GM12878 (cell line): ENCODE results near the gene EMP2. TPM values are rescaled to one million over a fixed set of nuclear protein-coding genes. Genes with fewer than 3 reads are reported as not detected.

Experiments used
- ATAC-seq: fragments of 200-7000 bp; cut with Tn5 transposase; 3 replicates; pipeline ENCODE4 v1.9.1; 2020; ENCODE audit warnings: mild to moderate bottlenecking, moderate library complexity
- BruUV-seq: library from RNA; stranded (reverse); fragments of 400-500 nt; replicated peaks from 2 replicates; lab custom pipeline; 2021; lab: Mats Ljungman, UMichigan
- CTCF ChIA-PET: fragments of 300-600 bp; sonication (Branson Sonifier 250); formaldehyde crosslinking; extraction: SDS; loops from one replicate; lab custom pipeline; 2021; ENCODE audit warnings: inconsistent platforms; lab: Yijun Ruan, JAX
- POLR2A ChIA-PET: fragments of 350-600 bp; formaldehyde crosslinking; extraction: SDS; loops from one replicate; lab custom pipeline; 2021; ENCODE audit warnings: inconsistent platforms; lab: Charles Lee
- RAD21 ChIA-PET: fragments of 300-600 bp; sonication (Branson Sonifier 250); formaldehyde crosslinking; loops from one replicate; lab custom pipeline; 2023; ENCODE audit warnings: antibody characterized with exemption; ENCODE audit not compliant: unreplicated experiment; lab: Charles Lee
- SMC1A ChIA-PET: fragments of 300-600 bp; sonication (Branson Sonifier 250); formaldehyde crosslinking; loops from one replicate; lab custom pipeline; 2023; ENCODE audit not compliant: unreplicated experiment, uncharacterized antibody; lab: Charles Lee
- DNase-seq: peaks from one replicate; pipeline ENCODE4 v3.0.0-alpha.2; 2011; ENCODE audit warnings: low read depth, low spot score
- FAIRE-seq: peaks from 3 replicates; lab custom pipeline; 2011; peaks lifted over from hg19 to GRCh38; lab: Jason Lieb, UNC
- H2AFZ ChIP-seq: 2 replicates; pipeline ENCODE4 v1.6.0; 2011; ENCODE audit warnings: low read depth, low read length, control low read depth; ENCODE audit not compliant: control insufficient read depth
- H3K27ac ChIP-seq: 2 replicates; pipeline ENCODE4 v1.5.1; 2011; ENCODE audit warnings: control low read depth; ENCODE audit not compliant: control insufficient read depth, insufficient read depth
- H3K27me3 ChIP-seq, 2 experiments: replicated peaks in 1 of 2; 2 replicates each; pipeline versions ENCODE4 v1.6.0 to v1.6.1; 2011; ENCODE audit warnings: low read length in 1 of 2; ENCODE audit not compliant: control insufficient read depth in 2 of 2, insufficient read depth in 2 of 2
- H3K36me3 ChIP-seq, 2 experiments: 2 replicates each; pipeline ENCODE4 v1.5.1; 2011; ENCODE audit warnings: low read length in 1 of 2; ENCODE audit not compliant: control insufficient read depth in 2 of 2, insufficient read depth in 2 of 2
- H3K4me1 ChIP-seq: 2 replicates; pipeline ENCODE4 v1.6.1; 2011; ENCODE audit warnings: mild to moderate bottlenecking, low read length, moderate library complexity, mixed read lengths; ENCODE audit not compliant: control insufficient read depth, insufficient read depth
- H3K4me2 ChIP-seq: 2 replicates; pipeline ENCODE4 v1.6.0; 2011; ENCODE audit warnings: control low read depth; ENCODE audit not compliant: control insufficient read depth, insufficient read depth
- H3K4me3 ChIP-seq: fragments of 200-600 bp; sonication (generic); 2 replicates; pipeline ENCODE4 v1.5.1; 2016
- H3K79me2 ChIP-seq: 2 replicates; pipeline ENCODE4 v1.6.0; 2011; ENCODE audit warnings: low read length; ENCODE audit not compliant: control insufficient read depth, insufficient read depth
- H3K9ac ChIP-seq: 2 replicates; pipeline ENCODE4 v1.8.0; 2011; ENCODE audit warnings: low read length, control low read depth, mixed read lengths; ENCODE audit not compliant: control insufficient read depth, insufficient read depth
- H3K9me3 ChIP-seq: replicated peaks from 3 replicates; pipeline ENCODE4 v1.5.1; 2011; ENCODE audit warnings: mild to moderate bottlenecking, low read length; ENCODE audit not compliant: control insufficient read depth, insufficient read depth
- H4K20me1 ChIP-seq: 2 replicates; pipeline ENCODE4 v1.6.0; 2011; ENCODE audit not compliant: control insufficient read depth, insufficient read depth
- BCL11A ChIP-seq: IDR thresholded peaks from 2 replicates; pipeline ENCODE4 v1.6.1; 2011; ENCODE audit warnings: low read depth, low read length
- BHLHE40 ChIP-seq, 2 experiments: fragments of 450-650 bp in 1 of 2; IDR thresholded peaks; 2 replicates each; pipeline ENCODE4 v1.6.1; 2011 to 2017; ENCODE audit warnings: low read depth in 2 of 2, borderline replicate concordance in 1 of 2, improper control_type of control experiment in 1 of 2, low read length in 1 of 2, mild to moderate bottlenecking in 1 of 2
- EED ChIP-seq: sonication (generic); IDR thresholded peaks from 2 replicates; pipeline ENCODE4 v1.6.1; 2016; ENCODE audit warnings: antibody characterized with exemption, low read depth
- ETV6 ChIP-seq, 2 experiments: fragments of 450-650 bp in 1 of 2; IDR thresholded peaks in 1 of 2; conservative IDR thresholded peaks in 1 of 2; 2 replicates each; pipeline ENCODE4 v1.6.1; 2014; ENCODE audit warnings: antibody characterized with exemption in 1 of 2, borderline replicate concordance in 1 of 2, low read depth in 1 of 2, mild to moderate bottlenecking in 1 of 2, moderate library complexity in 1 of 2
- FOXK2 ChIP-seq: fragments of 450-650 bp; IDR thresholded peaks from 2 replicates; pipeline ENCODE4 v1.6.1; 2017; ENCODE audit warnings: mild to moderate bottlenecking, moderate library complexity
- HDAC2 ChIP-seq: fragments of 200-600 bp; sonication (generic); IDR thresholded peaks from 2 replicates; pipeline ENCODE4 v1.6.1; 2017
- KDM1A ChIP-seq: fragments of 200-600 bp; sonication (generic); IDR thresholded peaks from 2 replicates; pipeline ENCODE4 v1.6.1; 2016; ENCODE audit warnings: borderline replicate concordance
- NFYA ChIP-seq: IDR thresholded peaks from 2 replicates; pipeline ENCODE4 v1.6.1; 2011; ENCODE audit warnings: low read depth, mild to moderate bottlenecking, low read length, improper control_type of control experiment, borderline replicate concordance
- POLR2AphosphoS5 ChIP-seq: IDR thresholded peaks from 2 replicates; pipeline ENCODE4 v1.6.1; 2011; ENCODE audit warnings: mild to moderate bottlenecking, low read length, inconsistent platforms
- PRDM15 ChIP-seq: fragments of 450-650 bp; formaldehyde crosslinking; IDR thresholded peaks from 2 replicates; pipeline ENCODE4 v1.4.0; 2020; ENCODE audit warnings: mild to moderate bottlenecking, moderate library complexity
- SMARCA5 ChIP-seq: fragments of 450-650 bp; IDR thresholded peaks from 2 replicates; pipeline ENCODE4 v1.6.1; 2017; ENCODE audit warnings: mild to moderate bottlenecking
- SREBF1 ChIP-seq: IDR thresholded peaks from 2 replicates; pipeline ENCODE4 v1.6.1; 2012; ENCODE audit warnings: mild to moderate bottlenecking, low read length
- TBL1XR1 ChIP-seq: IDR thresholded peaks from 2 replicates; pipeline ENCODE4 v1.6.1; 2012; ENCODE audit warnings: low read depth, low read length, improper control_type of control experiment
- USF1 ChIP-seq: IDR thresholded peaks from 2 replicates; pipeline ENCODE4 v1.6.1; 2011; ENCODE audit warnings: borderline replicate concordance, low read depth, mild to moderate bottlenecking, moderate library complexity, mixed read lengths, low read length; ENCODE audit not compliant: insufficient read depth; ENCODE audit errors: extremely low read length
- YY1 ChIP-seq: IDR thresholded peaks from 2 replicates; pipeline ENCODE4 v1.6.1; 2011; ENCODE audit warnings: low read depth, mild to moderate bottlenecking, low read length
- ZBTB11 ChIP-seq: fragments of 450-650 bp; formaldehyde crosslinking; IDR thresholded peaks from 2 replicates; pipeline ENCODE4 v1.5.0; 2022; ENCODE audit warnings: mild to moderate bottlenecking, missing genetic modification characterization
- ZNF274 ChIP-seq: IDR thresholded peaks from one replicate; pipeline ENCODE4 v1.8.0; 2011; ENCODE audit not compliant: insufficient read length, insufficient read depth
- ZZZ3 ChIP-seq: IDR thresholded peaks from 2 replicates; pipeline ENCODE4 v1.6.1; 2011; ENCODE audit warnings: low read depth; ENCODE audit not compliant: control insufficient read depth, insufficient read length
- in situ Hi-C: fragments of 300-500 bp; cut with MboI; formaldehyde crosslinking; loops from 9 replicates; pipeline ENCODE4 v1.14.3; 2018; ENCODE audit warnings: mixed read lengths
- intact Hi-C: fragments of 100-400 bp; cut with micrococcal nuclease; formaldehyde crosslinking; loops from one replicate; pipeline ENCODE4 v1.14.2; 2022; ENCODE audit not compliant: unreplicated experiment
- polyA plus RNA-seq, 11 experiments: library from polyadenylated mRNA; depleted of rRNA in 4 of 11; unstranded in 6 of 11; stranded (reverse) in 5 of 11; fragments of >200 nt; fragmentation: Nextera tagmentation in 4 of 11; fragmentation: Illumina TruSeq in 1 of 11; extraction: Ambion mirVana in 4 of 11; extraction: Trizol in 1 of 11; gene quantifications; 1 replicate in 1 of 11; 2 replicates in 10 of 11; pipeline versions ENCODE4 v1.2.1 to v1.2.3, GENCODE V29; 2011 to 2016; ENCODE audit warnings: inconsistent platforms in 2 of 11, missing spikeins in 2 of 11, low read depth in 1 of 11
- total RNA-seq, 4 experiments: library from RNA; depleted of rRNA in 3 of 4; stranded (reverse); fragments of >200 nt in 3 of 4; fragmentation: Illumina TruSeq in 1 of 4; extraction: Trizol in 1 of 4; gene quantifications; 2 replicates each; pipeline versions ENCODE4 v1.2.1 to v1.2.3, GENCODE V29; 2013 to 2021

Gene EMP2
- total and polyA plus RNA-seq, 10 of the 15 experiments (the other 5 are each of a cell fraction or from before 2014, with no cell fraction given) = 0.41 to 10.4 (median 3.8) TPM

- intact Hi-C loops = no loop called here
- in situ Hi-C loops = no loop called here
- Histone ChIP-seq H4K20me1 (no peaks in the 10 kb centered on the region), H3K36me3 (no peaks in the 10 kb centered on the region), H3K4me2 (no peak overlapping the region), H3K27ac (no peak overlapping the region), H3K9me3 (no peaks in the 10 kb centered on the region), H3K9ac (no peak overlapping the region), H3K4me1 (no peaks in the 10 kb centered on the region; the same call in 1 of the 2 replicates), H2AFZ (no peak overlapping the region), H3K79me2 (no peaks in the 10 kb centered on the region), H3K27me3 (peaks cover 0 to 5% of the 10 kb centered on the region in 2 experiments; a peak in 1 of 4 replicates), H3K4me3 (no peak overlapping the region)
- ChIA-PET POLR2A (interaction anchor here (0.6 kb wide), 1 partner anchor 74 kb away, joined by 3 read pairs; no protein-coding TSS in a partner anchor), RAD21 (interaction anchor here (0.5 to 0.6 kb wide), 2 partner anchors 62 to 301 kb away, joined by 3 to 5 read pairs; no protein-coding TSS in a partner anchor), SMC1A (interaction anchor here (1.9 kb wide), 1 partner anchor 10 kb away, joined by 5 read pairs; no protein-coding TSS in a partner anchor), CTCF (interaction anchor here (0.6 kb wide), 1 partner anchor 1367 kb away, joined by 7 read pairs; no protein-coding TSS in a partner anchor)
- FAIRE-seq (no peak), DNase-seq (no peak), ATAC-seq (no peak)
- no TSS peak for BruUV-seq
- TF ChIP-seq ZZZ3 (no peak), POLR2AphosphoS5 (no peak), HDAC2 (no peak), BHLHE40 (IDR thresholded peaks at IDR 0.05; ENCODE audit: borderline replicate concordance in 1 of 2, low read depth in 2 of 2, low read length in 1 of 2) (no peak), BCL11A (no peak), KDM1A (no peak), NFYA (no peak), SMARCA5 (no peak), EED (no peak), FOXK2 (no peak), YY1 (no peak), ETV6 (conservative IDR thresholded peaks at IDR 0.05 in 1 of 2, IDR thresholded peaks at IDR 0.05 in 1 of 2; ENCODE audit: borderline replicate concordance in 1 of 2, low read depth in 1 of 2) (no peak), ZBTB11 (CRISPR knock-in tag) (no peak), USF1 (no peak), SREBF1 (no peak), TBL1XR1 (no peak), ZNF274 (no peak), PRDM15 (CRISPR knock-in tag) (no peak)
These were observed 34.3 kb upstream of the EMP2 start for GRCh38 chr16:10614685-10615084.
